Spinal cord (tissue), 10 donors: ENCODE results near the gene CEP72. TPM values are rescaled to one million over a fixed set of nuclear protein-coding genes. Genes with fewer than 3 reads are reported as not detected.
"Not testable (repeated sequence)": the region's sequence is repeated elsewhere in the genome, so short reads cannot be mapped to it uniquely, and the experiment has no call there.

Source experiments
- DNase-seq, 6 donors: peaks; one replicate each; pipeline versions ENCODE4 v3.0.0 to v3.0.0-alpha.2; 2013 to 2015; ENCODE audit warnings: low spot score in 6 of 6, low read depth in 4 of 6
- H3K27ac ChIP-seq: one replicate; pipeline ENCODE4 v1.5.1; 2013; ENCODE audit warnings: low read depth, low read length, control low read depth
- H3K27me3 ChIP-seq: one replicate; pipeline ENCODE4 v1.6.1; 2013; ENCODE audit warnings: low read length; ENCODE audit not compliant: control insufficient read depth, insufficient read depth
- H3K36me3 ChIP-seq: one replicate; pipeline ENCODE4 v1.6.1; 2013; ENCODE audit warnings: low read length; ENCODE audit not compliant: control insufficient read depth, insufficient read depth
- H3K4me1 ChIP-seq: one replicate; pipeline ENCODE4 v1.6.1; 2013; ENCODE audit warnings: low read length; ENCODE audit not compliant: control insufficient read depth, insufficient read depth
- H3K4me3 ChIP-seq: one replicate; pipeline ENCODE4 v1.5.1; 2013; ENCODE audit warnings: low read depth, low read length, control low read depth
- H3K9me3 ChIP-seq: one replicate; pipeline ENCODE4 v1.6.1; 2013; ENCODE audit warnings: low read length; ENCODE audit not compliant: control insufficient read depth, insufficient read depth
- WGBS: methylation state at CpG from one replicate; pipeline ENCODE4 v1.1.5; 2013; ENCODE audit warnings: missing lambda C conversion rate; ENCODE audit not compliant: insufficient coverage; 5-methylcytosine and 5-hydroxymethylcytosine counted together
- polyA plus RNA-seq, 2 donors: library from polyadenylated mRNA; unstranded; fragments of 120-200 nt; gene quantifications; one replicate each; pipeline ENCODE4 v1.2.1, GENCODE V29; 2013; ENCODE audit not compliant: insufficient read length in 2 of 2
- total RNA-seq, 2 donors: library from RNA; depleted of rRNA in 1 of 2; stranded (reverse); fragments of 120-200 nt in 1 of 2; fragments of >200 nt in 1 of 2; gene quantifications; one replicate each; pipeline versions ENCODE4 v1.2.3 to v1.2.4, GENCODE V29; 2013 to 2014
- donor health status: healthy.

CEP72 gene
- total and polyA plus RNA-seq, 4 donors: 3.5 to 12.1 (median 9.1) TPM

- peaks cover 17% of the 10 kb centered on the region for H3K4me1 ChIP-seq
- DNase-seq: no peak
- H3K27me3 ChIP-seq: no peaks in the 10 kb centered on the region
- peaks cover 30% of the 10 kb centered on the region for H3K36me3 ChIP-seq
- no peaks in the 10 kb centered on the region for H3K9me3 ChIP-seq
- H3K4me3 ChIP-seq: no peak overlapping the region
- WGBS: 72% methylated on average over 16 of the region's 17 CpGs
- H3K27ac ChIP-seq: no peak overlapping the region
These were observed 72.6 kb downstream of the CEP72 start for GRCh38 chr5:684751-685216.

GRCh38 chr5:685262-686171, 73.4 kb downstream of the CEP72 start:
- H3K27me3 ChIP-seq: no peaks in the 10 kb centered on the region
- H3K9me3 ChIP-seq: no peaks in the 10 kb centered on the region
- WGBS: 88% methylated on average over 20 of the region's 24 CpGs
- DNase-seq: no peak
- H3K4me3 ChIP-seq: no peak overlapping the region
- peaks cover 17% of the 10 kb centered on the region for H3K4me1 ChIP-seq
- peaks cover 30% of the 10 kb centered on the region for H3K36me3 ChIP-seq
- H3K27ac ChIP-seq: no peak overlapping the region

DNA sequence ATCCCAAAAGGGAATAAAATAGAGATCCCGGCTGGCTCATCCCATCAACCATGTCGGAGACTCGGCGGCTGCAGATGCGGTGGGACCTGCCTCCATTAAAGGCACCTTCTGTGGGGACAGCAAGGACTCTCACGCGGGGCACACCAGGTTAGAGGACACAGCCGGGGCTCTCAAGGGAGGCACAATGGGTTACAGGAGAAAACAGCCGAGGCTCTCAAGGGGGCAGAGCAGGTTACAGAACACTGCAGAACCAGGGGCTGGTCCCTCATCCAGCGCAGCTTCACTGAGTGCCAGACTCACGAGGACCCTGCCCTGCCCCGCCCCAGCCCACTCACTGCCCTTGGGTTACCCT, 74.0 kb downstream of the CEP72 start:
- H3K27ac ChIP-seq, DNase-seq, H3K4me3 ChIP-seq, H3K9me3 ChIP-seq, H3K27me3 ChIP-seq: not testable (repeated sequence)
- Histone ChIP-seq H3K4me1 (peaks cover 17% of the 10 kb centered on the region), H3K36me3 (peaks cover 30% of the 10 kb centered on the region)
- WGBS: 94% methylated on average over 5 of the region's 12 CpGs

- WGBS: 87% methylated on average over 8 of the region's 12 CpGs
- not testable (repeated sequence) for H3K27ac ChIP-seq, H3K9me3 ChIP-seq, H3K4me3 ChIP-seq, DNase-seq, H3K27me3 ChIP-seq
- peaks cover 17% of the 10 kb centered on the region for H3K4me1 ChIP-seq
- H3K36me3 ChIP-seq: peaks cover 28% of the 10 kb centered on the region
These were observed 74.8 kb downstream of the CEP72 start for GRCh38 chr5:686936-687335.

GRCh38 chr5:688348-689010, 76.3 kb downstream of the CEP72 start:
- not testable (repeated sequence) for H3K27me3 ChIP-seq, H3K4me3 ChIP-seq, H3K27ac ChIP-seq, DNase-seq, H3K9me3 ChIP-seq
- Histone ChIP-seq H3K36me3 (peaks cover 22% of the 10 kb centered on the region), H3K4me1 (peaks cover 22% of the 10 kb centered on the region)
- 84% methylated on average over 18 of the region's 30 CpGs for WGBS

- WGBS: no CpG with 5 or more reads among the region's 12 CpGs
- Histone ChIP-seq H3K4me1 (peaks cover 14% of the 10 kb centered on the region), H3K27me3 (peaks cover 12% of the 10 kb centered on the region)
- H3K4me3 ChIP-seq, H3K9me3 ChIP-seq, DNase-seq, H3K27ac ChIP-seq, H3K36me3 ChIP-seq: not testable (repeated sequence)
These were observed 78.2 kb downstream of the CEP72 start for GRCh38 chr5:690293-690692.

DNA sequence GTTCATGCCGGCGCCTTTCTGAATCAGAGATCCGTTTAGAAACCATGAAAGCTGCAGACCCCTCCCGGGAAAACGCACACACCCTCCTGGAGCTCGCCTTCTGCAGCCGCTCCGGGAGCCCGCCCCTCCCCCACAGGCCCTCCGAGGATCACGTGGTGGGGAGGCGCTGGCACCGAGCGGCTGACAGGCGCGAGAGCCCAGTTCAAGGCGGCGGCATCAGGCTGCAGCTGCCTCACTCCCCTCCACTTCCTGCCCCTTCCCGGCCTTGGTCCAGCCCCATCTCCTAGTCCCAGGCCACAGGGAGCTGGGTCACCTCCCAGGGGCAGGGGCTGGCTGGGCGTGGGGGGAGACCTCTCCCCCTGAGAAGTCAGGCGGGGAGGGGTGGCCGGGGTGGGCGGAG, 78.9 kb downstream of the CEP72 start:
- H3K27ac ChIP-seq, DNase-seq, H3K36me3 ChIP-seq, H3K9me3 ChIP-seq, H3K4me3 ChIP-seq: not testable (repeated sequence)
- H3K4me1 ChIP-seq: peaks cover 14% of the 10 kb centered on the region
- H3K27me3 ChIP-seq: peaks cover 12% of the 10 kb centered on the region
- no CpG with 5 or more reads among the region's 23 CpGs for WGBS

DNA sequence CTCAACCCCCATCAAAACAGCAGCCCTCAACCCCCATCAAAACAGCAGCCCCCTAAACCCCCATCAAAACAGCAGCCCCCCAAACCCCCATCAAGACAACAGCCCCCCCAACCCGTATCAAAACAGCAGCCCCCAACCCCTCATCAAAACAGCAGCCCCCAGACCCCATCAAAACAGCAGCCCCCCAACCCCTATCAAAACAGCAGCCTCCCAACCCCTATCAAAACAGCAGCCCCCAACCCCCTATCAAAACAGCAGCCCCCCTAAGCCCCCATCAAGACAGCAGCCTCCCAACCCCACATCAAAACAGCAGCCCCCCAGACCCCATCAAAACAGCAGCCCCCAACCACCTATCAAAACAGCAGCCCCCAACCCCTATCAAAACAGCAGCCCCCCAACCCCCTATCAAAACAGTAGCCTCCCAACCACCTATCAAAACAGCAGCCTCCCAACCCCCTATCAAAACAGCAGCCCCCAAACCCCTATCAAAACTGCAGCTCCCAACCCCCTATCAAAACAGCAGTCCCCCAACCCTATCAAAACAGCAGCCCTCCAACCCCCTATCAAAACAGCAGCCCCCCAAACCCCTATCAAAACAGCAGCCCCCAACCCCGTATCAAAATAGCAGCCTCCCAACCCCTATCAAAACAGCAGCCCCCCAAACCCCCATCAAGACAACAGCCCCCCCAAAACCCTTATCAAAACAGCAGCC, 79.8 kb downstream of the CEP72 start:
- peak overlapping the region; percentile 41 for H3K4me3 ChIP-seq
- no peaks in the 10 kb centered on the region for H3K9me3 ChIP-seq
- H3K4me1 ChIP-seq: peaks cover 14% of the 10 kb centered on the region
- WGBS: no CpG with 5 or more reads among the region's 2 CpGs
- H3K36me3 ChIP-seq: no peaks in the 10 kb centered on the region
- no peak overlapping the region for H3K27ac ChIP-seq
- peaks cover 12% of the 10 kb centered on the region for H3K27me3 ChIP-seq
- DNase-seq: no peak

GRCh38 chr5:692529-693041, 80.4 kb downstream of the CEP72 start:
- not testable (repeated sequence) for H3K27ac ChIP-seq
- WGBS: under 1% methylated on average over 22 of the region's 41 CpGs
- DNase-seq: peak in 2 of 6 donors; percentile 8 to 36

More at GRCh38 chr5:692529-693041, 80.4 kb downstream of the CEP72 start:
- H3K36me3 ChIP-seq, H3K9me3 ChIP-seq: not testable (repeated sequence)
- peaks cover 17% of the 10 kb centered on the region for H3K4me1 ChIP-seq
- H3K4me3 ChIP-seq: peak overlapping the region; percentile 41
- peaks cover 12% of the 10 kb centered on the region for H3K27me3 ChIP-seq
